Calu3 (cell line): ENCODE data around the gene CDC42SE2. TPM values are rescaled to one million over a fixed set of nuclear protein-coding genes. Genes with fewer than 3 reads are reported as not detected.

ENCODE experiments used
- BruUV-seq: library from RNA; stranded (reverse); fragments of 400-500 nt; replicated peaks from 2 replicates; lab custom pipeline; 2021; lab: Mats Ljungman, UMichigan
- CTCF ChIA-PET: fragments of 300-600 bp; sonication (Branson Sonifier 250); formaldehyde crosslinking; loops from one replicate; lab custom pipeline; 2022; ENCODE audit warnings: antibody characterized with exemption; lab: Charles Lee
- DNase-seq: peaks from one replicate; pipeline ENCODE4 v3.0.0; 2022
- H3K27ac Mint-ChIP-seq: one replicate; pipeline ENCODE4 v1.8.0; 2022; ENCODE audit warnings: mixed read lengths; ENCODE audit not compliant: unreplicated experiment
- H3K27me3 Mint-ChIP-seq: one replicate; pipeline ENCODE4 v1.8.0; 2022; ENCODE audit warnings: mixed read lengths; ENCODE audit not compliant: unreplicated experiment
- H3K36me3 Mint-ChIP-seq: one replicate; pipeline ENCODE4 v1.8.0; 2022; ENCODE audit warnings: mild to moderate bottlenecking, moderate library complexity, mixed read lengths; ENCODE audit not compliant: insufficient read depth, unreplicated experiment
- H3K4me1 Mint-ChIP-seq: one replicate; pipeline ENCODE4 v1.8.0; 2022; ENCODE audit warnings: mild to moderate bottlenecking, low read depth, mixed read lengths; ENCODE audit not compliant: unreplicated experiment
- H3K4me3 Mint-ChIP-seq: one replicate; pipeline ENCODE4 v1.8.0; 2022; ENCODE audit warnings: mild to moderate bottlenecking, low read depth, moderate library complexity, mixed read lengths; ENCODE audit not compliant: unreplicated experiment
- H3K9me3 Mint-ChIP-seq: one replicate; pipeline ENCODE4 v1.8.0; 2022; ENCODE audit warnings: low read depth, mixed read lengths; ENCODE audit not compliant: unreplicated experiment
- intact Hi-C: fragments of 100-400 bp; cut with micrococcal nuclease; formaldehyde crosslinking; loops from one replicate; pipeline ENCODE4 v1.10.0; 2022; ENCODE audit not compliant: unreplicated experiment
- total RNA-seq: library from RNA; stranded (reverse); gene quantifications from 2 replicates; pipeline ENCODE4 v1.2.3, GENCODE V29; 2022
- TF ChIP-seq, protein P1 (sequence below): fragments of 200-600 bp; IDR thresholded peaks from one replicate; pipeline ENCODE4 v1.8.0; 2022; ENCODE audit warnings: antibody characterized with exemption; ENCODE audit not compliant: unreplicated experiment

The CDC42SE2 gene
- total RNA-seq, 1 experiment from 2014 or later = 63.9 TPM

DNA sequence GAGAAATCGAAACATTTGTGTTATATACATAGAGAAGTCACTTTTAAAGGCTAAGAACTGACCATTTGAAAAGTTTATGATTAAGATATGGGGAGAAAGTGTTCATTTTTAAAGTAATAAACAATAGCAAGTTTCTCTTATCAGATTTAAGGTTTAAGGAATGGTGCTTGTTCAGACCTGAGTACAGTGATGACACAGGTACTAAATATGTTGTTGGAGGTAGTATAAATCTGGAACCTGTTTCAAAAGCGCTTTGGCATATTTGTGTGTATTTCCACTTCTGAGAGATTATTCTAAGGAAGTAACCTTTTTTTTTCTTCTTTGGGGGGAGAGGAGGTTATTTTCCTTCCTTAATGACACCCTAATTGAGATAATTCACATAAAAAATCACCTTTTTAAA lies 18.4 kb downstream of the CDC42SE2 start:
- CTCF ChIA-PET = interaction anchor here (0.7 kb wide), 1 partner anchor 42 kb away, joined by 3 read pairs; no protein-coding TSS in a partner anchor
- Mint-ChIP-seq H3K27me3 (no peaks in the 10 kb centered on the region), H3K27ac (peak overlapping the region; percentile 66), H3K4me3 (peak overlapping the region; percentile 63), H3K4me1 (peaks cover 40% of the 10 kb centered on the region), H3K36me3 (peaks cover 35% of the 10 kb centered on the region), H3K9me3 (no peaks in the 10 kb centered on the region)
- intact Hi-C loops = loop anchor here (5.0 kb wide), 2 partner anchors 95 to 110 kb away; partner anchors contain the start of gene LYRM7
- no peak for DNase-seq
- BruUV-seq = no TSS peak
- TF ChIP-seq, protein P1, sequence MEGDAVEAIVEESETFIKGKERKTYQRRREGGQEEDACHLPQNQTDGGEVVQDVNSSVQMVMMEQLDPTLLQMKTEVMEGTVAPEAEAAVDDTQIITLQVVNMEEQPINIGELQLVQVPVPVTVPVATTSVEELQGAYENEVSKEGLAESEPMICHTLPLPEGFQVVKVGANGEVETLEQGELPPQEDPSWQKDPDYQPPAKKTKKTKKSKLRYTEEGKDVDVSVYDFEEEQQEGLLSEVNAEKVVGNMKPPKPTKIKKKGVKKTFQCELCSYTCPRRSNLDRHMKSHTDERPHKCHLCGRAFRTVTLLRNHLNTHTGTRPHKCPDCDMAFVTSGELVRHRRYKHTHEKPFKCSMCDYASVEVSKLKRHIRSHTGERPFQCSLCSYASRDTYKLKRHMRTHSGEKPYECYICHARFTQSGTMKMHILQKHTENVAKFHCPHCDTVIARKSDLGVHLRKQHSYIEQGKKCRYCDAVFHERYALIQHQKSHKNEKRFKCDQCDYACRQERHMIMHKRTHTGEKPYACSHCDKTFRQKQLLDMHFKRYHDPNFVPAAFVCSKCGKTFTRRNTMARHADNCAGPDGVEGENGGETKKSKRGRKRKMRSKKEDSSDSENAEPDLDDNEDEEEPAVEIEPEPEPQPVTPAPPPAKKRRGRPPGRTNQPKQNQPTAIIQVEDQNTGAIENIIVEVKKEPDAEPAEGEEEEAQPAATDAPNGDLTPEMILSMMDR = no peak

DNA sequence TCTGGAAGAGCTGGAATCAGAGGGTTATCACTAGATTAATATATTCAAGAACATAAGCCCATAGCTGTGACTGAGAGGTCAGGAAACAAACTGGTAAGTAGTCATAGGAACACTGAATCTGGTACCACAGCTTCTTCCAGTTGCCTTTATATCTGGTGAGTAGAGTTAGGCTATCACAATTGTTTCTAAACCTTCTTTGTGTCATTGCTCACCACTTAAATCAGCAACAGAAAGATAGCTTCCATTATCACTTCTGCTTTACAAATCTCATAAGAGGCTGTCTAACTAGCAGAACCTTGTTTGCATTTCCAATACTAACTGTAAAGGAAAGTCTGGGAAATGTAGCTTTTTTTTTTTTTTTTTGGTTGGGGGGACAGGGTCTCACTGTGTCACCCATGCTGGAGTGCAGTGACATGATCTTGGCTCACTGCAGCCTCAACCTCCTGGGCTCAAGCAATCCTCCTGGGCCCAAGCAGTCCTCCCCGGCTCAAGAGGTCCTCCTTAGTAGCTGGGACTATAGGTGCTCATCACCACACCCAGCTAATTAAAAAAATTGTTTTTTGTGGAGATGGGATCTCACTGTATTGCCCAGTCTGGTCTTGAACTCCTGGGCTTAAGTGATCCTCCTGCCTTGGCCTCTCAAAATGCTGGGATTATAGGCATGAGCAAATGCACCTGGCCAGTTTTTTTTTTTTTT lies 22.0 kb downstream of the CDC42SE2 start:
- Mint-ChIP-seq H3K36me3 (peaks cover 24% of the 10 kb centered on the region), H3K4me1 (peaks cover 16% of the 10 kb centered on the region), H3K9me3 (no peaks in the 10 kb centered on the region), H3K27me3 (no peaks in the 10 kb centered on the region), H3K4me3 (no peak overlapping the region), H3K27ac (peak overlapping the region; percentile 69)
- TF ChIP-seq, protein P1 = no peak
- no peak for DNase-seq
- intact Hi-C loops = no loop called here
- CTCF ChIA-PET = interaction anchor here (0.5 to 1.5 kb wide), 8 partner anchors 9 to 123 kb away, joined by 3 to 4 read pairs (median 3); partner anchors contain the start of gene CDC42SE2
- BruUV-seq = no TSS peak

DNA sequence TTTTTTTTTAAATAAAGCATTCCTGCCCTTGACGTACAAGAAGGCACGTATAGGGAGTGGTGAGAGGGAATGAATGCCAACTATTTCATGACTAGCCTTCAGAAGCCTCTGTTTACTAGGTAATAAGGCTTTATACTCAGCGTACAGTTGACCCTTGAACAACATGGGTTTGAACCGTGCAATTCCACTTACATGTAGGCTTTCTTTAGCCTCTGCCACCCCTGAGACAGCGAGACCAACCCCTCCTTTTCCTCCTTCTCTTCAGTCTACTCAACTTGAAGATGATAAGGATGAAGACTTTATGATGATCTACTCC lies 22.5 kb downstream of the CDC42SE2 start:
- no peak overlapping the region for H3K4me3 Mint-ChIP-seq
- peaks cover 19% of the 10 kb centered on the region for H3K36me3 Mint-ChIP-seq
- peaks cover 11% of the 10 kb centered on the region for H3K4me1 Mint-ChIP-seq
- no TSS peak for BruUV-seq
- no peaks in the 10 kb centered on the region for H3K27me3 Mint-ChIP-seq
- intact Hi-C loops = no loop called here
- CTCF ChIA-PET = interaction anchor here (0.6 to 0.9 kb wide), 3 partner anchors 8 to 21 kb away, joined by 3 to 4 read pairs (median 3); no protein-coding TSS in a partner anchor
- TF ChIP-seq, protein P1 = no peak
- peak overlapping the region; percentile 69 for H3K27ac Mint-ChIP-seq
- peak; percentile 39 for DNase-seq
- H3K9me3 Mint-ChIP-seq = no peaks in the 10 kb centered on the region

DNA sequence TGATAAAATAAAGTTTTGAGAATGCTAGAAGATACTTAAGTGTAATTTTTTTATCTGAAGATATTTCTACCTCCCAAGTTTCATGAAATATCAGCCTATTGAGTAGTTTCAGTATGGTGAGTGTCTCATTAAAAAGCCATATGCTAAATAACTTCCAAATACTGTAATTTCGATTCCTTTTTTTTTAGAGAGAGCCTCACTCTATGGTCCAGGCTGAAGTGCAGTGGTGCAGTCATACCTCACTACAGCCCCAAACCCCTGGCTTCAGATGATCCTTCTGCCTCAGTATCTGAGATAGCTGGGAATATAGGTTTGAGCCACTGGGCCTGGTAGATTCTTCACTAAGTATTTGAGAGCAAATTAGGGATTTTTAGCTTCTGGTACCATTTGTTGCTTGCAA lies 24.5 kb downstream of the CDC42SE2 start:
- H3K9me3 Mint-ChIP-seq = no peaks in the 10 kb centered on the region
- no TSS peak for BruUV-seq
- TF ChIP-seq, protein P1 = no peak
- no peak overlapping the region for H3K27ac Mint-ChIP-seq
- H3K4me3 Mint-ChIP-seq = no peak overlapping the region
- H3K27me3 Mint-ChIP-seq = no peaks in the 10 kb centered on the region
- CTCF ChIA-PET = no interaction called here
- intact Hi-C loops = no loop called here
- no peak for DNase-seq
- H3K36me3 Mint-ChIP-seq = peaks cover 19% of the 10 kb centered on the region
- peaks cover 10% of the 10 kb centered on the region for H3K4me1 Mint-ChIP-seq
